ENCODE results near the gene SLC9C1.

Gene SLC9C1

DNA sequence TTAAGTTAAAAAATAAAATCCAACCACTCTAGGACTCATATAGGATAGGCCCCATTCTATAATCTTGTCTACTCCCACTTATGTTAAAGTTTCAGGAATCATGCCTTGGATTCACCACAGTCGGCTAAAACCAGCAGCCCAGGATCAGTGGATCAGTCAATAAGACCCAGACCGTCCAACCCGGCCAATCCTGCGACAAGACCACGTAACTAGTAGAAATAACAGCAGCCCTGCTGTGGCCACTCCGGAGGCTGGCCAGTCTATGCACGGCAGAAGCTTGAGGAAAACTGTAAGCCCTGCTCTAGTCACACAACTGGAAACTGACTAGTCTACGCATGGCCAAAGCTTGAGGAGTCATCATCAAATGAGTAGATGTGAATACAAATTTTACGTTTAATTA is 12.8 kb upstream of the SLC9C1 start:
- no peak for DNase-seq (ENCODE audit: low read depth)

GRCh38 chr3:112304611-112305010 is 10.6 kb upstream of the SLC9C1 start:
- DNase-seq (ENCODE audit: low read depth), result no peak

DNA sequence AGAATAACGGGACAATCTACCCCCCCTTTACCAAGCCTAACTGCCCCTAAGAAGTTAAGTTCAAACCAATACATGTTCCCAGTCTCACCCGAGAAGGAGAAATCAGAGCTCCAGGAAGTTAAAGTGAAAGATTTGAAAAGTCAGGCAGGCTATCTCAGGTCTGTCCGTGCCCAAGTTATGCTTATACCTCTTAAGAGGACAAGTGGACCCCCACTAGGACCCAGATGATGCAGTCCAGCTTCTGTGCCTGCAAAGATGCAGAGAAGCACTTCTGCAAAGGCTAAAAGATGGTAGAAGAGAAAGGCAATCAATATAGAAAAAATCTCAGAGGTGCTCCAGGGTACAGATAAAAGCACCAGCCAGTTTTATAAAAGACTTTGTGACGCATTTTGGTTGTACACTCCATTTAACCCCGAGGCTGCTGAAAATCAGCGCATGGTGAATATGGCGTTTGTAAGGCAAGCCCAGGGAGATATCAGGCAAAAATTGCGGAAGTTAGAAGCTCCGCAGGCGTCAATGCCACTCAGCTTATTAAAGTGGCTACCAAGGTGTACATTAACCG is 9.8 kb upstream of the SLC9C1 start:
- no peak for DNase-seq (ENCODE audit: low read depth)

DNA sequence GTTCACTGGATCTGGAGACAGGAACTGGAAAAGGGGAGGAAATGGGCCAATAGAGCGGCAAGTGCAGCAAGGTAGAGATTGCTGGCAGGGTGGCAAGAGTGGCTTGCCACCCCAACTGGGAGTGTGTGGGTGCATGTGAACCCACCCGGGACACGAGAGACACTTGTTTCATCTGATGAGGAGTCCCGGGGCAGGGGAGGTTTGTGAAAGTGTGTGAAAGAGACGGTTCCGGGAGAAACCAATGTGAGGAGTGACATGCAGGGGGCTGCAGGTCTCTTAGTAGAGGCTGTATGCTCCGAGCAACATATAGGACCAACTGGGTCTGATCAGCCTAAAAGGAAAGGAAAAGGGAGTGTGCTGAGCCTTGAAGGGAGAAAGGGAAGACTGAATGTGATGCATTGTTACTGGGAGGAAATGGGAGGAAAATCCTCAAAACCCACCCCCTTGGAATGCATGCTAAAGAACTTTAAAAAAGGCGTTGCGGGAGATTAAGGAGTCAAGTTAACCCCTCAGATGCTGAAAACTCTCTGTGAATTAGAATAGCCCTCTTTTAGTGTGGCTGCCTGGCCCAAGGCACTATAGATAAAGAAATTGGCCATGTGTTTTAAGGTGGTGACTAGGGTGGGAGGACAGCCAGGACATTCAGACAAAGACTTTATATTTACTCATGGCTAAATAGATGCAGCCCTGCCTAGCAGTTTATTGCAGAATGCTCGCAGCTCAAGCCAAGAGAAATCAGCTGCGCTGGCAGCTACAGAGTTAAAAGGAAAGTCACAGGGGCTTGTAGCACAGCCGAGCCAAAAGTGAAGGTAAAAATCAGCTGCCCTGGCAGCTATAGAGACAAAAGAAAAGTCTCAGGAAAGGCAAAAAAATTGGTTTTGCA is 9.1 kb upstream of the SLC9C1 start:
- no peak for DNase-seq (ENCODE audit: low read depth)

DNA sequence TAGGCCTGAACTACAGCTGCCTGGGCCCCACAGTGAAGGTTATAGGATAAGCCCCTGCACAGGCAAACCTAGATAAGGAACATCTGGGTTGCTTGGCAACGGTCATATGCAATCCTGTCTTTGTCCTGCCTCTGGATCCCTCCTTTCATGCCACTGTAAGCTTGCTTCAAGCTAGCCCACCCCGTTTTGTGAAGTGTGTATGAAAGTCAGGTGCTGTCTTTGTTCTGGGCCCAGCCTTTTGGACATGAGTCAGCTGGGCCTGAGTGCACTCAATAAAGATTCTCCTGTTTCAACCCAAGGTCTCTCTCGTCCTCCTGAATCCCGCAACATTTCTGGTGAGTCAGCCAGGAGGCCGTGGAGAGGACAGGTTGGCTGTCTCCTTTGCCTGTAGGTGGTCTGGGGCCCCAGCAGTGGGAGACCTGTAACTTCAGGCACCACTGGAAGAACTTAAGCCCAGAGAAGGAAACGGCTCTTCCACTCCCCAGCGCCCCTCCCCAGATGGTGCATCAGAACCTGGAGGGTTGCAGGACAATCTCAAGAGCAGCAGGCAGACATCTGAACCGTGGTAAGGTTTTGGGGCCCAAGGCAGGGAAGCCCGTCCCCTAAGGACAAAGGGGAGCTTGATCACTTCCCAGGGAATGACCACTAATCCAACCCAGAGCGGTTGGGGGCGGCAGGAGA is 8.3 kb upstream of the SLC9C1 start:
- DNase-seq (ENCODE audit: low read depth), result no peak

DNA sequence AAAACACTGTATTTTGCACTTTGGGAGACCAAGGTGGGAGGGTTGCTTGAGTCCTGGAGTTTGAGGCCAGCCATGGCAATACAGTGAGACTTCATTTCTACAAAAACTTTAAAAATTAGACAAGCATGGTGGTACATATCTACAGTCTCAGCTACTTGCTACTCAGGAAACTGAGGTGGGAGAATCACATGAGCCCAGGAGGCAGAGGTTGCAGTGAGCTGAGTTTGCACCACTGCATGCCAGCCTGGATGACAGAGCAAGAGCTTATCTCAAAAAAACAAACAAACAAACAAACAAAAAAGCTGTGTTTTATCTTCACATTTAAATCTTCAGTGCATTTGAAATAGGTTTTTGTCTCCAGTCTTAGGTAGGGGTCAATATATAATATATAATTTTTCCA is 4.8 kb upstream of the SLC9C1 start:
- DNase-seq (ENCODE audit: low read depth), result no peak

GRCh38 chr3:112297714-112298113 is 3.7 kb upstream of the SLC9C1 start:
- no peak for DNase-seq (ENCODE audit: low read depth)

DNA sequence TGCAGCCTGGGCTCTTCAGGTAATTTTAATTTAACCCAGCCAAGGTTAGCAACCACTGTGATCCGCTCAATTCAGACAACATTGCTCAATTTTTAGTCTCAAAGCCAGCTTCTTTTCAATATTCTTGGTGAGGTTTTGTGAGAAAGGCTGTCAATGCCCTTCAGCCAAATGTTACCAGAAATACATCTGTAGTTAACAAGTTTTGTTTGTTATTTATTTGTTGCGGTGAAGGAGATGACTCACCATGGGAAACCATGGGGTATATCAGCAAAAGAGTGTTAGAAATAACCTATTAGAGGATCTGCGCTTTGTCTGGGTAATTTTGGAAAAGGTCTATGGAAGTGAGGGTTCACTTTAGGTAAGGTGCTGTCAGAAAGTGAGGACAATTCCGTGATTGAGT is 5.0 kb downstream of the SLC9C1 start:
- no peak for DNase-seq (ENCODE audit: low read depth)

GRCh38 chr3:112280266-112280665 is 13.8 kb downstream of the SLC9C1 start:
- DNase-seq (ENCODE audit: low read depth), result no peak

DNA sequence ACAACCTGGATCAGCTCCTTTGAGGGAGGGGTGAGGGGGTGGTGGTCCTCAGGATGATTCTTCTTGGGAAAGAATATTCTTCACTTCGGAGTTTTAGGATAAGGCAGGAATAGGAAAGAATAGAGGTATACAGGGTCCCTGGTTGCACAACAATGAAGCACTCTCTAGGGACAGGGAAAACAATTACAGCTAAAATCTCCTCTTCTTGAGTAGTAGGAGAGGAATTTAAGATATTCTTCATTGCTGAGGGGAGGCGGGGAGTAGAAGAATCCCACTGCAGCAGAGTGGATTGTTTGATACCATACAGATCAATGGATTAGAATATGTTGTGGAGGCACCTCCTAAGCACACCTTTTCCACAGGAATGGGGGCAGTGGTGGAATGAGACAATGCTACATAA is 20.5 kb downstream of the SLC9C1 start:
- no peak for DNase-seq (ENCODE audit: low read depth)

DNA sequence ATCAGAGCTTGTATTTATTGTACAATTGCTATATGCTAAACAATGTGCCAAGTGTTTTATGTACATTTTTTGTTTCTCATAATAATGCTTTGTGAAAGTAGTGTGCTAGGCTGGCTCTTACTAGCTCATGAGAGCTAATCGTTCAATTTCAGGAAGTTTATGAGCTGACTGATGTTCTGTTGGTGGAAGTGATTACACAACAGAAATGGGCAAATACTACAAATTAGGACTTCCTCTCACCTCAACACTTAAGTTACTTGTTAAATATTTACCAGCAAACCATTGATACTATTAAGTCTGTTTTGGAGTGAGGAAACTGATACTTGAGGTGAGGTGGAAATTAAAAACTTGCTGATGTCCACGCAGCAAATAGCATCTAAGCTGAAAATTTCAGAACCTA is 32.3 kb downstream of the SLC9C1 start:
- no peak for DNase-seq (ENCODE audit: low read depth)

GRCh38 chr3:112260563-112260962 is 33.5 kb downstream of the SLC9C1 start:
- DNase-seq (ENCODE audit: low read depth), result no peak

DNA sequence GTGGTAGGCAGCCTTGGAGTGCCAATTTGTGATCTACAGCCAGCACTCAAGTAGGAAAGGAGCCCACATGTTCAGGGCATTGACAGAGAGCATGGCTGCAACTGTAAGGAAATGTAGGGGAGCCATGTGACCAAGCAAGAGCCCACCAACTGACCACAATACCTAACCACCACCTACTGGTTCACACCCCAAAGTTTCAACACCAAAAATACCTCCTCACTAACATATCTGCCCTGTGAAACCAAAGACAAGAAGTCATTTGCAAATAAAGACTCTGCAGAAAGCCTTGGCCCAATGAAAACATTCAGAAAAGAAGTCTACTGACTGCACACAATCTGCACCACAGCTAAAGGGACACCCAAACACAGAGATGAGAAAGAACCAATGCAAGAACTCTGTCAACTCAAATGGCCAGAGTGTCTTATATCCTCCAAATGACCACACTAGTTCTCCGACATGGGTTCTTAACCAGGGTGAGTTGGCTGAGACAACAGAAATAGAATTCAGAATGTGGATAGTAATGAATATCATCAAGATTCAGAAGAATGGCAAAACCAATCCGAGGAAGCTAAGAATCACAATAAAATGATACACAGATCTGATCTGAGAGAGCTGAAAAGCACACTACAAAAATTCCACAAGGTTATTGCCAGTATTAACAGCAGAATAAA is 40.6 kb downstream of the SLC9C1 start:
- no peak for DNase-seq (ENCODE audit: low read depth)

- no peak for DNase-seq (ENCODE audit: low read depth)
Observed at GRCh38 chr3:112247900-112248299, 46.1 kb downstream of the SLC9C1 start.

DNA sequence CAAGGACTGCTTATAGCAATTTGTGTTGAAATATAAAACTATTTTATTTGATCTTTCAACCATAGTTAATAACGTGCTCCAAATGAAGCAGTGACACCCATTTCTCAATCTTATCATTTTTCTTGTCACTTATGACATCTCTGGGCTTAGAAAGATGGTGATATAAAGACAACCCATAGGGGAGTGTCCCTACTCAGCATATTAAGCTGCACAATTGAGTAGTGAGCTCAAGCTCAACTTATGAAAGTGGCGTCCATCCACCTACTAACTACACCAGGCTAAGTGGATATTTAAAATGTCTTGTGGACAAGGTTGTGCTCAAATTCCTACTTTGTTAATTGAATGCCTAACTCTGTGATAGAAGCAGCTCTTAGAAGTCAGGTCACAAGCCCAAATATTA is 46.7 kb downstream of the SLC9C1 start:
- DNase-seq (ENCODE audit: low read depth), result no peak

- no peak for DNase-seq (ENCODE audit: low read depth)
Observed at GRCh38 chr3:112233083-112233482, 60.9 kb downstream of the SLC9C1 start.

GRCh38 chr3:112231727-112232126 is 62.3 kb downstream of the SLC9C1 start:
- no peak for DNase-seq (ENCODE audit: low read depth)

- no peak for DNase-seq (ENCODE audit: low read depth)
Observed at GRCh38 chr3:112230033-112230432, 64.0 kb downstream of the SLC9C1 start.

GRCh38 chr3:112228786-112229185 is 65.2 kb downstream of the SLC9C1 start:
- no peak for DNase-seq (ENCODE audit: low read depth)

DNA sequence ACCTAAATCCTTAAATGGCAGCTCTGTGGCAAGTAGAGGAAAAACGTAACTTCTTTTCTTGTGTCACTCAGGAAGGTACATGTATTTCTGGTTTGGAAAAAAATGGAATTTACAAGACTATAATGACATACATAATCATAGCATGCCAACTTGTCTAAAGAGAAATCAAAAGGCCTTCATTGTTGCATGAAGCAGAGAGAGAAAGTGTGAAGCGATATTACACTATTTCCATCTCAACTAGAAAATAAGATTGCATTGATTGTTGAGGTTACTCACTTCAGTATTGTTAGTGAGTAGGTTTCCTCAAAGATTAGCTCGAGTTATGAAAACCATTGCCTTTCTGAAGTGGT is 93.7 kb downstream of the SLC9C1 start:
- no peak for DNase-seq (ENCODE audit: low read depth)

DNA sequence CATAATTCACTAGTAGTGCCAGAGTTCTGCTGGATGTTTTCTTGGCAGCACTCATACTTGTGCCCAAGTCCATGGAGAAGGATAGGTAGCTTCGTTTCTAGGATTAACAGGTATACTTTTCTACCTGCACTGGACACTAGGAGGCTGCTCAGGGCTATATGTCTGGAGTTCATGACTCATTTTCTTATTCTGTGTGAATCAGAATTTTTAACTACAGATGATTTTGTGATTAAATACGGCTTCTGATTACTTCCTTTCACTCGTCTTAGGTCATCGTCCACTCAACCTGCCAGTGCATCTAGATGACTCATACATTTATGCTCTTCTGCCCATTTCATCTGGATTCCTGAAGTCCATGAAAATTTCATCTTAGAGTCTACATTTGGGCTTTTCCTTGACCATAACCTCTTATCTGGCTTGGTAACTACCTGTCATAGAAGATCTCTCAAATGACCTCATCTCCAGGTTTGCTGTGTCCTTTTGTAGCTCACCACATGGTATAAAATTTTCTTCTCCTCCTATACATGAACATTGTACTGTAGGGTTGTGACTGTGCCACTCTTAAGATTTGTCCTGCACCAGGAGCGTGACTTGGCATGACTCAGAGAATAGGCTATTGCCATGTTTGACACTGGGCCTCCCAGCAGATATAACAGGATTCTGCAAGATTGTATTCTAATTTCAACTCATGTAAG is 94.2 kb downstream of the SLC9C1 start:
- no peak for DNase-seq (ENCODE audit: low read depth)

GRCh38 chr3:112197131-112197530 is 96.9 kb downstream of the SLC9C1 start:
- DNase-seq (ENCODE audit: low read depth), result no peak

All from activated T-cell treated with anti-CD3 and anti-CD28 coated beads for 1 hour (primary cell).